HG03442 (cell line): ENCODE results near the gene GGNBP2.

Experiments used
- ATAC-seq: cut with Tn5 transposase; IDR thresholded peaks from one replicate; pipeline ENCODE4 v1.9.1; 2021; ENCODE audit warnings: mild to moderate bottlenecking, moderate library complexity; ENCODE audit not compliant: unreplicated experiment

Gene GGNBP2

GRCh38 chr17:36550491-36551417, 6.0 kb downstream of the GGNBP2 start:
- no peak for ATAC-seq

- no peak for ATAC-seq
Observed at GRCh38 chr17:36553459-36553858, 8.7 kb downstream of the GGNBP2 start.

- no peak for ATAC-seq
Observed at GRCh38 chr17:36566081-36566480, 21.4 kb downstream of the GGNBP2 start.

GRCh38 chr17:36575028-36575427, 30.3 kb downstream of the GGNBP2 start:
- ATAC-seq: no peak

- no peak for ATAC-seq
Observed at GRCh38 chr17:36576793-36577192, 32.1 kb downstream of the GGNBP2 start.

- no peak for ATAC-seq
Observed at GRCh38 chr17:36578671-36579070, 34.0 kb downstream of the GGNBP2 start.

GRCh38 chr17:36583787-36584186, 39.1 kb downstream of the GGNBP2 start:
- no peak for ATAC-seq

GRCh38 chr17:36586138-36586537, 41.4 kb downstream of the GGNBP2 start:
- ATAC-seq: no peak

GRCh38 chr17:36590082-36590481, 45.4 kb downstream of the GGNBP2 start:
- no peak for ATAC-seq

GRCh38 chr17:36591434-36592315, 47.0 kb downstream of the GGNBP2 start, which contains the start of gene DHRS11:
Gene DHRS11, plus strand, starts transcription at chr17:36591879. Its CDS starts 131 bp downstream, at chr17:36592010.
- peak; percentile 75 for ATAC-seq

GRCh38 chr17:36592316-36592715, 47.6 kb downstream of the GGNBP2 start:
- ATAC-seq: no peak

GRCh38 chr17:36592716-36593321, 48.1 kb downstream of the GGNBP2 start:
- no peak for ATAC-seq

- no peak for ATAC-seq
Observed at GRCh38 chr17:36593656-36594316, 49.1 kb downstream of the GGNBP2 start.

- ATAC-seq: no peak
Observed at GRCh38 chr17:36594626-36595401, 50.1 kb downstream of the GGNBP2 start.

- ATAC-seq: no peak
Observed at GRCh38 chr17:36597226-36597625, 52.5 kb downstream of the GGNBP2 start.

GRCh38 chr17:36597866-36598777, 53.4 kb downstream of the GGNBP2 start:
- ATAC-seq: no peak

GRCh38 chr17:36598951-36599401, 54.3 kb downstream of the GGNBP2 start:
- ATAC-seq: no peak

GRCh38 chr17:36599546-36600250, 55.0 kb downstream of the GGNBP2 start:
- ATAC-seq: no peak
